BJ (cell line): ENCODE measurements around the gene TFB2M. TPM values are rescaled to one million over a fixed set of nuclear protein-coding genes. Genes with fewer than 3 reads are reported as not detected.

Experiments
- CTCF ChIA-PET: fragments of 350-600 bp; formaldehyde crosslinking; extraction: SDS; loops from one replicate; lab custom pipeline; 2021; ENCODE audit warnings: antibody characterized with exemption, inconsistent platforms; lab: Yijun Ruan, JAX
- POLR2A ChIA-PET: fragments of 300-600 bp; sonication (Branson Sonifier 250); formaldehyde crosslinking; extraction: SDS; loops from one replicate; lab custom pipeline; 2021; ENCODE audit warnings: antibody characterized with exemption; lab: Charles Lee
- DNase-seq: peaks from one replicate; pipeline ENCODE4 v3.0.0-alpha.2; 2011; ENCODE audit warnings: low read depth
- H3K27me3 ChIP-seq: 2 replicates; pipeline ENCODE4 v1.6.0; 2011; ENCODE audit warnings: low read length; ENCODE audit not compliant: control insufficient read depth, insufficient read depth
- H3K36me3 ChIP-seq: 2 replicates; pipeline ENCODE4 v1.5.1; 2011; ENCODE audit warnings: low read length; ENCODE audit not compliant: control insufficient read depth, insufficient read depth
- H3K4me3 ChIP-seq: 2 replicates; pipeline ENCODE4 v1.5.1; 2011; ENCODE audit warnings: low read depth, mild to moderate bottlenecking, control low read depth, low read length
- CTCF ChIP-seq: IDR thresholded peaks from 2 replicates; pipeline ENCODE4 v1.5.1; 2011; ENCODE audit warnings: low read depth, mild to moderate bottlenecking, control low read depth, inconsistent platforms, low read length, moderate library complexity; ENCODE audit not compliant: insufficient read depth
- polyA plus RNA-seq: library from polyadenylated mRNA; depleted of rRNA; stranded (reverse); fragments of >200 nt; gene quantifications from 2 replicates; pipeline ENCODE4 v1.2.3, GENCODE V29; 2011

The TFB2M gene
- polyA plus RNA-seq, 1 experiment, result 10.9 TPM

DNA sequence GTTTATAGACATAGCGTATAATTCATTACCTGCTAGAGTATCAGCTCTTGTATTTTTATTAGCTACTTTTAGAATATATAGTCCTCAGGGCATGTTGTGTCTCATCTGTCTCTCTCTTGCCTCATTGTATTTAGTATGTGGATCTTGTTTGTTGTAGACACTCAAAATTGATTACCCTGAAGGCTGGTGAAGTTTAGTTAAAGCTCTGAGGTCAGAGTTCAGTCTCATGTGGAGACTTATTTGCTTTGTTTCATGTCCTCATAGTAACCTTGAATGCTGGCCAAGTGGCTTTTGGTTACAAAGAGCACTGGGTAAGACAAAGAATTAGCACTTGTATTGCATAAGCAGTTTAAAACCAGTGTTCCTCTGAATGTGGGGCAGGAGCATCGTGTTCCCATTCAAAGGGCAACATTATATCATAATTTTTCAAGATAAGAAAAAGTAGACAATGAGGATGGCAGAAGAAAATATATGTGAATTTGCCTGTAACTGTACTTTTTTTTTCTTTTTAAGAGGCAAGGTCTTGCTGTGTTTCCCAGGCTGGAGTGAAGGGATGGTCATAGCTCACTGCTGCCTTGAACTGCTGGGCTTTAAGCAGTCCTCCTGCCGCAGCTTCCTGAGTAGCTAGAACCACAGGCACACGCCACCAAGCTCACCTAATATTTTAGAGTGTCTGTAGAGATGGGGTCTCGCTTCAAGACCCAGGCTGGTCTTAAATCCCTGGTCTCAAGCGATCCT is 17.6 kb upstream of the TFB2M start:
- POLR2A ChIA-PET, result interaction anchor here (0.5 kb wide), 1 partner anchor 41 kb away, joined by 3 read pairs; no protein-coding TSS in a partner anchor
- CTCF ChIA-PET, result no interaction called here
- no peak for DNase-seq

GRCh38 chr1:246583056-246583440 is 17.0 kb upstream of the TFB2M start:
- DNase-seq, result no peak
- Histone ChIP-seq H3K36me3 (peaks cover 1% of the 10 kb centered on the region; the same call in 1 of the 2 replicates), H3K27me3 (no peaks in the 10 kb centered on the region), H3K4me3 (no peak overlapping the region)
- ChIA-PET CTCF (no interaction called here), POLR2A (no interaction called here)
- no peak for TF ChIP-seq CTCF

More for the DNA sequence above, 17.6 kb upstream of the TFB2M start:
- Histone ChIP-seq H3K4me3 (no peak overlapping the region), H3K36me3 (peaks cover 1% of the 10 kb centered on the region; the same call in 1 of the 2 replicates), H3K27me3 (no peaks in the 10 kb centered on the region)
- TF ChIP-seq CTCF, result no peak

DNA sequence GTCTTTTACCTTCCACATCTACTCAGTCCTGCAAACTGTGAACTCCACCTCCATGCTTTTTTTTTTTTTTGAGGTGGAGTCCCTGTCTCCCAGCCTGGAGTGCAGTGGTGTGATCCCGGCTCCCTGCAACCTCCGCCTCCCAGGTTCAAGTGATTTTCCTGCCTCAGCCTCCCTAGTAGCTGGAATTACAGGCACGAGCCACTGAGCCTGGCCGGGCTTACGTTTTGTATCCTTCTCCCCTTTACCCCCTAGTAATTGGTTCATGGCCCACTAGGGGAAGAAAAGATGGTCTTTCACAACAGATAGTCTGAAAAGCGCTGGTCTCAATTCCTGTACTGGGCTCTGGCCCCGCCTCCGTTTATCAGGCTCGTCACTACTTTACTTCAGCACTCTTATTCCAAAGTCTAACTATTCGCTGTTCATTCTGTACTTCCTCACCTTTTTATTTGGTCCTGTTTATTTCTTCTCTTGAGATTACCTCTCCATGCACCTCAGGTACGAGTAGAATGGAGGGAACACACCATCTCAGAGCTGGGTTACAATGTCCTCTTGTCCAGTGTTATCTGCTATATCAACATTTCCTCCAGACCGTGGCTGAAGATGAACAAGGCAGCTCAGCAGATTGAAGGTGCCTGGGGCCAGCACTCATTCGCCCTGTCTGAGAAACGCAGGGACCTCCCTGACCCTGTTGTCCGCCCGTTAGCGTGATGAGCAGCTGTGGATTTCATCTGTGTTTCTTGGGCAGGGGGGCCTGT is 16.4 kb upstream of the TFB2M start:
- H3K4me3 ChIP-seq, result no peak overlapping the region
- H3K36me3 ChIP-seq, result peaks cover 1% of the 10 kb centered on the region; the same call in 1 of the 2 replicates
- no peak for DNase-seq
- ChIA-PET POLR2A (no interaction called here), CTCF (no interaction called here)
- no peak for TF ChIP-seq CTCF
- H3K27me3 ChIP-seq, result no peaks in the 10 kb centered on the region

DNA sequence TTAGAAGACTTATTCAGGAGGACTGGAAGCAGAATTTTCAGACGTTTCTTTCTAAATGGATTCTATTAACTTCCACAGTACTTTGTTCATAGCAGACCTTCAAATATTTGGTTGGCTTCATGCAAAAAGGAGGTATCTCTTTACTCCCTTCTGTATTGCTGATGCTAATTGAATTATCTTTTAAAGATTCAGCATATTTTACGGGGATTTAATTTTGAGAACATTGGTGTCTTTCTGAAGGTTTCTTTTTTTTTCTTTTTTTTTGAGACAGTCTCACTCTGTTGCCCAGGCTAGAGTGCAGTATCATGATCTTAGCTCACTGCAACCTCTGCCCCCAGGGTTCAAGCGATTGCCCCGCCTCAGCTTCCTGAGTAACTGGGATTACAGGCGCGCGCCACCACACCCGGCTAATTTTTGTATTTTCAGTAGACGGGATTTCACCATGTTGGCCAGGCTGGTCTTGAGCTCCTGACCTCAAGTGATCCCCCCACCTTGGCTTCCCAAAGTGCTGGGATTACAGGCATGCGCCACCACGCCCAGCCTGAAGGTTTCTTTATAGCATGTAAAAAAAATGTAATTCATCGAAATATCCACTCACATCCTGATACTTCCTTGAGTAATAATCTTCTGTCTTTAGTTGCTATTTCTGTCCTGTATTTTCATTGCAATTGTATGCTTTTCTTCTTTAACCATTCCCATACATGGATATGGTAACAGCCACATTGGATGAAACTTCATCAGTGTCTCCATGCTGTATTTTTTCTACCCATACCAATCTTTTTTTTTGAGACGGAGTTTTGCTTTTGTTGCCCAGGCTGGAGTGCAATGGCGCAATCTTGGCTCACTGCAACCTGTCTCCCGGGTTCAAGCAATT is 14.7 kb upstream of the TFB2M start:
- H3K4me3 ChIP-seq, result no peak overlapping the region
- H3K36me3 ChIP-seq, result peaks cover 1% of the 10 kb centered on the region; the same call in 1 of the 2 replicates
- POLR2A ChIA-PET, result no interaction called here
- TF ChIP-seq CTCF, result no peak
- DNase-seq, result no peak
- CTCF ChIA-PET, result no interaction called here
- H3K27me3 ChIP-seq, result no peaks in the 10 kb centered on the region
